GM21717 (cell line): ENCODE results near the gene ZNF835.
"Not testable (repeated sequence)": the region's sequence is repeated elsewhere in the genome, so short reads cannot be mapped to it uniquely, and the experiment has no call there.

ENCODE experiments used
- ATAC-seq: cut with Tn5 transposase; IDR thresholded peaks from one replicate; pipeline ENCODE4 v1.9.1; 2021; ENCODE audit warnings: mild to moderate bottlenecking, moderate library complexity; ENCODE audit not compliant: unreplicated experiment

ZNF835 gene

DNA sequence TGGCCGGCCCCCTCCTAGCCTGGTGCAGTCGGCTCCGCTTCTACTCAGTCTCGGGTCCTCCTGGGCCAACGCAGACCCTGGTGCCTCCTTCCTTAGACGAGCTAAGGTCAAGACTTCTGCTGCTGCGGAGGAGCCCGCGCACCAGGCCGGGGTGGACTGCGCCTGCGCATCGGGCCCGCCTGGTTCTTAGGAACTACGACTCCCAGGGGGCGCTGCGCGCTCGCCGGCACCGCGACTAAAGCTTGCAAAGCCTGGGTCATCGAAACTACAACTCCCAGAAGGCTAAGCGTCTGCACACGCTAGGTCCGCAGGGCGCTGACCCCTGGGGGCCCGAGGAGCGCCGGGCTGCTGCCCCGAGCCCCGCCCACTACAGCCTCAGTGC lies at the start of gene ZNF835:
Gene ZNF835 (minus strand): TSS at position 145 of the 382 bp plus-strand sequence. CDS start 6,559 bp downstream, outside the sequence.
- no peak for ATAC-seq

DNA sequence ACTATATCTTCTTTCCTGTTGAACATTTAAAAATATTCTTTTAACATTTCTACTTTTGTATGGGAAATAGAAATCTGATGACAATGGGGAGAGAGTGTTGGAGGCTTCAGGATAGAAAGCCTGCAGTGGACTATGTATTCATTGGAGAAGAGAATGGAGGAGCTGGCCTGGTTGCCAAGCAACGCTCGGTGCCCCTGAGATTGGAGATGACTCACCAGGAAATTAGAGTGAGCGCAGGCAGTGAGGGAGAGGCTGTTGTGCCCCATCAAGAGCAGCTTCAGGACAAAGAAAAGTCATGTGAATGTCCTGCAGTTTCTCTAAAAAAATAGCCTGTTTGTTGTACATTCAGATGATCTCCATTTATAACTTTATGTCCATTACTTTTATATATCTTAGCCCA lies 48.7 kb upstream of the ZNF835 start:
- no peak for ATAC-seq

DNA sequence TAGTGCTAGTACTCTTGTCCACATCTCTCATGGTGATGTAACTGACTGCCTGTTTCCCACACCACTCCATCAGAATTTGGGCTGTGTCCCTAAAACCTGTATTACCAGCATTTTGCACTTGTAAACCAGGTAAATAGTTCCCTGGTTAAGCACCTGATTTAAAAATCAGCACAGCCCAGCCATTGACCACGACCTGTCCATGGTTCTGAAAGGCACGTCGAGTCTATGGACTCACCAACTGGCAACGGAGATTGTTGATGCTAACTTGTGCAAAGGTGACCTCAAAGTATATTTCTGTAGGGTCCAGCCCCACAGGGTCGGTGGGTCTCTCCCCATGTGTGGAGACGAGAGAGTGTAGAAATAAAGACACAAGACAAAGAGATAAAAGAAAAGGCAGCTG lies 46.7 kb upstream of the ZNF835 start:
- ATAC-seq, result no peak

- ATAC-seq, result no peak
Observed at GRCh38 chr19:56712611-56713276, 41.2 kb upstream of the ZNF835 start.

GRCh38 chr19:56710437-56710836 lies 38.9 kb upstream of the ZNF835 start:
- no peak for ATAC-seq

DNA sequence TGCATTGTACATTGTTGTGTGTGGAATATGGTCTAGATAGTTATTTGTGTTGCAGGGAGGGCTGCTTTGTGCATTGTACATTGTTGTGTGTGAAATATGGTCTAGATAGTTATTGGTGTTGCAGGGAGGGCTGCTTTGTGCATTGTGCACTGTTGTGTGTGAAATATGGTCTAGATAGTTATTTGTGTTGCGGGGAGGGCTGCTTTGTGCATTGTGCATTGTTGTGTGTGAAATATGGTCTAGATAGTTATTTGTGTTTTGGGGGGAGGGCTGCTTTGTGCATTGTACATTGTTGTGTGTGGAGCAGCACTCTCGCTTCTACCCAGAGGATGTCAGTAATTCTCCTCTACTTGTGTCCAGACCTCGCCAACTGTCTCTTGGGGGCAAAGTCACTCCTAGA lies 36.3 kb upstream of the ZNF835 start:
- no peak for ATAC-seq

DNA sequence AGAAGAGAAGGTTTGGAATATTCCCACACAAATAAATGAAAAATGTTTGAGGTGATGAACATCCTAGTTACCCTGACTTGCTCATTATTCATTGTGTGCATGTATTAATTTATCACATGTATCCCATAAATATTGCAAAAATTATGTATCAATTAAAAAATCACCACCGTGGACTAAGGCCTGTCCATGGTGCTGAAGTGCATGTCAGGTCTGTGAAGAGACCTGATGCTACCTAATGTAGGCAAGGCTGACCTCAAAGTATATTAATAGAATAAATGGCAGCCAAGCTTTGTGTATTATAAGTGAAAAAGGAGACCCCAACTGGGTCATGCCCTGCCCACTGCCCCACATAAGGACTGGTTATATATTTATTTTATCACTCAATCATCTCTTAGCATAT lies 34.4 kb upstream of the ZNF835 start:
- ATAC-seq, result no peak

DNA sequence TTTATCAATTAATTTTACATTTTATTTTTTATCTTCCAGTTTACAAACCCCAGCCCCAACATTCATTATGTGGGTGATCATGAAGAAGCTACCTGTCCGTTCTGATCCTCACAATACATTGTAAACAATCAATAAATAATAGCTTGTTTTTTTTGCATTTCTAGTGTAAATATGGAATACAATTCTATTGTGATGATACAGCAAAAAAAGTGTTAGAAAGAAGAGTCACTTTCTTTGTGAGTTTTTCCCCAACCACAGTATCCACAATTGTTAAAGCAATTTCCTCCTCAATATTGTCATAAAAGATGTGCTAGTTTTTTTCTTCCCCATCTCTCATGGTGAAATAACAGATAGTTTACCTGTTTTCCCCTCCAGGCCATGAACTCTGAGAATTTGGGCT lies 30.3 kb upstream of the ZNF835 start:
- ATAC-seq, result no peak

DNA sequence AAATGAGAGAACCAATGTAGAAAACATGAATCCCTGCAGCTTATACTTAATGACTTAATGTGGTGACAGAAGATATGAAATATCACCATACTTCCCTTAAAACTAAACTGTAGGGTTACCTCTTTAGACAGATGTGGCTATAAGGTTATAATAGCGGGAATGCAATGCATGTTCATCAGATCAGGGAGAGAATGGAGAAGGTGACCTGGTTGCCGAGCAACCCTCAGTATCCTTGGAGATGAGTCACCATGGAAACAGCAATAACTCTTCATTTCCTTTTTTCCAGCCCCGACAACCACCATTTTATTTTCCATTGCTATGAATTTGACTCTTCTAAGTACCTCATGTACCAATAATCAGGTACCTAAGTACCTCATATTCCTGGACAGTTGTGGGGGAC lies 28.0 kb upstream of the ZNF835 start:
- ATAC-seq, result no peak

GRCh38 chr19:56692206-56692895 lies 20.8 kb upstream of the ZNF835 start:
- no peak for ATAC-seq

DNA sequence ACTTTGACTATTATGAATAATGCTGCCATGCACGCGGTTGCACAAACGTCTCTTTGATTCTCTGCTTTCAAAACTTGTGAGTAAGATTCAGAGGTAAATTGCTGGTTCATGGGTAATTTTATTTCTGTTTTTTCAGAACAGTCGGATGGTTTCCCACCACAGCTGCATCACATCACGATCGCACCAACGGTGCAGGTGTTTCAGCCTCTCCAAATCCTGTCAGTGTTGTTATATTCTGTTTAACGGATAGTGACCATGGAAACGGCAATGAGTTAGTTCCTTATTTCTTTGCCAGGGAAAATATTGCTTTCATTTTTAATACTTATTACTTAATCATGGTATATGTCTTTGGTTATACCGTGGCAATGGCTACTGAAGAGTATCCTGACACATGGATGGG lies 19.1 kb upstream of the ZNF835 start:
- no peak for ATAC-seq

DNA sequence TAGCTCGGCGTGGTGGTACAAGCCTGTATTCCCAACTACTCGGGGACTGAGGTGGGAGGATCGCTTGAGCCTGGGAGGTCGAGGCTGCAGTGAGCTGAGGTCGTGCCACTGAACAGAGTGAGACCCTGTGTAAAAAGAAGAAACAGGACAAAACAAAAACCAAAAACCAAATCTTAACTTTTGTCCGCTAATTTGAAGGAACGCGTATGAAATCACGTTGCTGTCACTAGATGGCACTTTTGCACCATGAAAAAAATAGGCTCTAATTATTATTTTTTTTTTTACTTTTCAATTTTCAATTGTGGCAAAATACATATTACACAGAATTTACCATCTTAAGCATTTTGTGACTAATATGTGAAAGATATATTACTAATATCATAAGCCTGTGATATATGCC lies 17.6 kb upstream of the ZNF835 start:
- ATAC-seq, result no peak

- ATAC-seq, result no peak
Observed at GRCh38 chr19:56687031-56687430, 15.5 kb upstream of the ZNF835 start.

DNA sequence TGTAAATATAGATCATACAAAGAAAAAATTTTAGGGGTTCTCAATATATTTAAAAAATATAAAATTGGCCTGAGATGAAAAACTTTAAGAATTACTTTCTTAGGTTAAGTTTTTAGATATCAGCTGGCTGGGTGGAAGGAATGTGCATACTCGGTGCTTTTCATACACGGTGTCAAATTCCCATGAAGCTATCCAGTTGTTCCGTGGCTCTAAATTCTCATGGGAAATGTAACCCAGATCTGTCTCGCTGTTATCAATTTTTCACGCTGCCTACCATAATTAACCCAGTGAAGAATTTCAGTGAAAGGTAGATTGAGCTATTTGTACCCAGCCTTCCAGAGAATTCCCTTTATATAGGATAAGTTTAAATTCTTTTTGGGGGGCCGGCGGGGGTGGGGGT lies 11.6 kb upstream of the ZNF835 start:
- no peak for ATAC-seq

DNA sequence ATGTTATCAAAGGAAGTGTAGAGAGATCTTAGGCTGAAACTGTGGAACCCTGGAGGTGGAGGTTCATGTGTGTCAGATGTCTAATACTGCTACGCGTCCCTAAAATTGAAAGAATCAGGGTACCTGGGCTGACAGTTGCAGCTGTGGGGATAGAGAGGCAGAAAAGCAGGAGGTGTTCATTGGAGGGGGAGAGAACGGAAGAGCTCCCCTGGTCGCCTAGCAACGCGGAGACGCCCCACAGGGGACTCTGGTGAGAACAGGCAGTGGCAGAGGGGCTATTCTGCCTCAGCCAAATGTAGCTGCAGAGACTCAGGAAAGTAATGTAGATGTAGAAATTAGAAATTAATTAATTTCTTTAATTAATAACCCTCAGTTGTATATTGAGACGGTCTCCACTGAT lies 10.1 kb upstream of the ZNF835 start:
- ATAC-seq, result no peak

GRCh38 chr19:56678205-56678604 lies 6.6 kb upstream of the ZNF835 start:
- no peak for ATAC-seq

DNA sequence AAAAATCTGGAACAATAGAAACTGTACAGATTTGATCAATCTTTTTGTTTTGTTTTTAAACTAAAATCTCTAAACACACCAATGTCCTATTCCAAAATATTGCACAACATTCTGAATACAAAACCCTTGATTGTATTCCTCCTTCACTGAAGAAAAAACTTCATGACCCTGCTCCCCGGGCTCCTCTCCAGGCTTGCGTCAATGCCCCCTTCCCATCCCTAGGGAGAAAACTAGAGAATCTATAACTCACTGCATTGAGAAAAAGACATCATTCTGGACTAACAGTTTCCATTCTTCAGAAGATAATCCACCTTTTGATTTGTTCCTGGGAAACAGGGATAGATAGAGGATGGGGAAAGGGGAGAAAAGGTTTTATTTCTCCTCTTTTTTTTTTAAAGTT lies 1.1 kb upstream of the ZNF835 start:
- not testable (repeated sequence) for ATAC-seq

DNA sequence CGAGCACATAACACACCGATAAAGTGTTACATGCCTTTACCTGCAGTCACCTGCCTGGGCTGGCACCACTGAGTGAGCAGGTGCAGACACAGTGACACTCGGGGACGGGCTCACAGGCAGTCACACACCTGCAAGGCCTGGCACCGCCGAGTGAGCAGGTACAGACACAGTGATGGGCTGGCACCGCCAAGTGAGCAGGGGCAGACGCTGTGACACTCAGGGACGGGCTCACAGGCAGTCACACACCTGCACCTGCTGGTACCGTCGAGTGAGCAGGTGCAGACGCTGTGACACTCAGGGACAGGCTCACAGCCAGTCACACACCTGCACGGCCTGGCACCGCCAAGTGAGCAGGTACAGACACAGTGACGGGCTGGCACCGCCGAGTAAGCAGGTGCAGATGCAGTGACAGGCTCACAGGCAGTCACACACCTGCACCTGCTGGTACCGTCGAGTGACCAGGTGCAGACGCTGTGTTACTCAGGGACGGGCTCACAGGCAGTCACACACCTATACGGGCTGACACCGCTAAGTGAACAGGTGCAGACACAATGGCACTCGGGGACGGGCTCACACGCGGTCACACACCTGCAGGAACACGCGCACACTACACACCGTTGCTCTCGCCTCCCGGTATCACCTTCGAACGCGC lies 470 bp downstream of the ZNF835 start:
- ATAC-seq, result no peak

- no peak for ATAC-seq
Observed at GRCh38 chr19:56670401-56670960, 1.1 kb downstream of the ZNF835 start.

GRCh38 chr19:56668676-56669075 lies 2.9 kb downstream of the ZNF835 start:
- no peak for ATAC-seq

DNA sequence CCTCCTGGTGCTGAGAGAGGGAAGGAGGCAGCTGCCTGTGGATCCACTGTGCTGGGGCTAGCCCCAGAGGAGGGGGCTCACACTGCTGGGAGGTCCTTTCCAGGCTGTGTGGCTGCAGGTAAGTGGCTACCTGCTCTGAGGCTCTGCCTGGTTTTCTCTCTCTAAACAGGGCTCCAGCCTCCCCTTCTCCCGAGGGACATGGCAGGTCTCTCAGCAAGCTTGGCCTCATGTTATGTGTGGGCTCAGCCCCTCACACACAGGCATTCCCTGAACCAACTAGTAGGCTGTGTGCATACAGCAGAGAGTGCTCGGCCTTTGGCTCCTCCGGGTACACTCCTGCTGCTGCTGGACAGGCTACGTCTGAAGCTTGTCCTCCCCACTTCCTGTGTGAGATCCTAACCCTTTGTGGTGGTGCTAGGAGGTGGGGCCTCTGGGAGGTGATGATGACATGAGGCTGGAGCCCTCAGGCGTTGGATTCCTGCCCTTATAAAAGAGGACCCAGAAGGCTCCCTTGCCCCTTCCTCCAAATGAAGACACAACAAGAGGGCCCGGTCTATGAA lies 4.2 kb downstream of the ZNF835 start:
- no peak for ATAC-seq

- no peak for ATAC-seq
Observed at GRCh38 chr19:56664511-56664910, 7.0 kb downstream of the ZNF835 start.
